Measurements from ENCODE around the gene DARS1.
A peak's percentile ranks its signal among the peaks of the same experiment; 100 is the strongest.
"Not testable (repeated sequence)": the region's sequence is repeated elsewhere in the genome, so short reads cannot be mapped to it uniquely, and the experiment has no call there.

DARS1 gene

DNA sequence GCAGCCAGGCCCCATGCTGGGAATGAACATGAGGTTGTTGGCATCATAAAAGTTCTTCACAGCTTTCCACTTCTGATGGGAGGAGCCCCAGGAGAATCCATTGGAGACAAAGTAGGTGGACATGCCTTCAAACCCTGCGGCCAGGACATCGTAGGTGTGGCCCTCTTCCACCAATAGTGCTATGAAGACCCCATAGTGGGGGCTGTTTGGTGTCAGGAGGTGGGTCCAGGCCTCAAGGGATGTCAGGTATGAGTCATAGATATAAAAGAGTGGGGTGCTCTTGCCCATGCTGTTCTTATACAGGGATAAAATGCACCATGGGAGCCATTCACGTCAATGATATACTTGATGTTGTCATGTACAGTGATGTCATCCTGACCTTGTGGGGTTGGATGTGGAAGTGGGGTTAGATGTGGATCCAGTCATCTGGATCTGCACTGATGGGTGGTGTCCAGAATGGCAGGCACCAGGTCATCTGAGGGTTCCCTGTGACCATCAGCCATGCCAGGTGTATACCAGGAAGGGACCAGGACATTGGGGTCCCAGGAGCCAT is 87.1 kb downstream of the DARS1 start:
- H3K9me3 ChIP-seq (replicated peaks; ENCODE audit: low read length), result no peaks in the 10 kb centered on the region
- no peak overlapping the region for H3K4me3 ChIP-seq (ENCODE audit: low read length)
- H3K4me1 ChIP-seq (ENCODE audit: control insufficient read depth, insufficient read depth, low read length), result no peaks in the 10 kb centered on the region
- H3K27me3 ChIP-seq (ENCODE audit: control insufficient read depth, insufficient read depth, low read length), result no peaks in the 10 kb centered on the region
- no peaks in the 10 kb centered on the region for H3K36me3 ChIP-seq (ENCODE audit: insufficient read depth, low read length)
- no peak overlapping the region for H3K4me2 ChIP-seq (ENCODE audit: low read length)
- H3K9ac ChIP-seq (ENCODE audit: low read depth, low read length), result no peak overlapping the region

DNA sequence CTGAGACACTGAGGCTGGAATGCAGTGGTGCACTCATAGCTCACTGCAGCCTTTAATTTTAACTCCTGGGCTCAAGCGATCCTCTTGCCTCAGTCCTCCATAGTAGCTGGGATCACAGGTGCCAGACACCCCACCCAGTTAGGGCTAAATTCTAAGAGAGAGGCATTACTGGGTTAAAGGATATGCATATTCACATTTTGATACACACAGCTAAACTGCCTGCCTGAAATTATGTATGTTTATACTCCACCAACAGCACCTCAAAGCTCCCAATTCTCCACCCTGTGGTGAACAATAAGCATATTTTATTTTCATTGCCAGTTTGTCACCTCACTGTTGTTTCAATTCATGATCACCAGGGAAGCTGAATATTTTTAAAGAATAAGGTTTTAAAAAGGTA is 90.5 kb downstream of the DARS1 start:
- H3K9ac ChIP-seq (ENCODE audit: low read depth, low read length), result no peak overlapping the region
- H3K27me3 ChIP-seq (ENCODE audit: control insufficient read depth, insufficient read depth, low read length), result no peaks in the 10 kb centered on the region
- H3K4me1 ChIP-seq (ENCODE audit: control insufficient read depth, insufficient read depth, low read length), result no peaks in the 10 kb centered on the region
- no peaks in the 10 kb centered on the region for H3K9me3 ChIP-seq (replicated peaks; ENCODE audit: low read length)
- no peak overlapping the region for H3K4me2 ChIP-seq (ENCODE audit: low read length)
- H3K36me3 ChIP-seq (ENCODE audit: insufficient read depth, low read length), result no peaks in the 10 kb centered on the region
- no peak overlapping the region for H3K4me3 ChIP-seq (ENCODE audit: low read length)

DNA sequence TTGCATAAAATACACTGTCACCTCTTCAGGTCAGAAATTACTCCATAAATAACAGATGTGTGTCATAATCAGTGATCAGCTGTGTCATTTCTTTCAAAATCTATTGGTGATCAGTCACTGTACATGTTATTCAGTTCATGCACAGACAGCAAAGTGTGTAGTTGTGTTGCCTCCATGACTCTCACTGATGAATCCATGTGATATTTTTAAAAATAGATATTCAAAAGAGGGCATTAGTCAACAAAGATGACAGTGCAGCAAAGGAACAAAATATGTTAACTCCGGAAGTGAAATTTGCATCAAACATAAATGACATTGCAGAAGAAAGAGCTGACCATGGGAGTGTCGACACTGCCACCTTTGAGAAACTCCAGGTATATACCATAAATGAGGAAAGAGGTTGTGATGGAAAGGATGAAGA is 92.0 kb downstream of the DARS1 start:
- no peaks in the 10 kb centered on the region for H3K36me3 ChIP-seq (ENCODE audit: insufficient read depth, low read length)
- H3K27me3 ChIP-seq (ENCODE audit: control insufficient read depth, insufficient read depth, low read length), result no peaks in the 10 kb centered on the region
- H3K4me1 ChIP-seq (ENCODE audit: control insufficient read depth, insufficient read depth, low read length), result no peaks in the 10 kb centered on the region
- H3K9me3 ChIP-seq (replicated peaks; ENCODE audit: low read length), result no peaks in the 10 kb centered on the region
- no peak overlapping the region for H3K4me3 ChIP-seq (ENCODE audit: low read length)
- H3K4me2 ChIP-seq (ENCODE audit: low read length), result no peak overlapping the region
- H3K9ac ChIP-seq (ENCODE audit: low read depth, low read length), result no peak overlapping the region

DNA sequence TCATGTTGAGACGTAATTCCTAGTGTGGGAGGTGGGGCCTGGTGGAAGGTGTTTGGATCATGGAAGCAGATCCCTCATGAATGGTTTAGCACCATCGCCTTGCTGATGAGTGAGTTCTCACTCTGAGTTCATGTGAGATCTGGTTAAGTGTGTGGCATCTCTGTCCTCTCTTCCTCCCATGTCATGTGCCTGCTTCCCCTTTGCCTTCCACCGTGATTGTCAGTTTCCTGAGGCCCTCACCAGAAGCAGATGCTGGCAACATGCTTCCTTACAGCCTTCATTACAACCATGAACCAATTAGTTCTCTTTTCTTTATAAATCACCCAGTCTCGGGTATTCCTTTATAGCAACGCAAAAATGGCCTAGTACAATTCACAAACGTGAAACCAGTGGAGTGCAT is 94.6 kb downstream of the DARS1 start:
- Histone ChIP-seq H3K4me1 (ENCODE audit: control insufficient read depth, insufficient read depth, low read length) (no peaks in the 10 kb centered on the region), H3K4me2 (ENCODE audit: low read length) (no peak overlapping the region), H3K27me3 (ENCODE audit: control insufficient read depth, insufficient read depth, low read length) (peaks cover 3% of the 10 kb centered on the region), H3K9ac (ENCODE audit: low read depth, low read length) (no peak overlapping the region), H3K4me3 (ENCODE audit: low read length) (no peak overlapping the region), H3K36me3 (ENCODE audit: insufficient read depth, low read length) (no peaks in the 10 kb centered on the region), H3K9me3 (replicated peaks; ENCODE audit: low read length) (no peaks in the 10 kb centered on the region)

DNA sequence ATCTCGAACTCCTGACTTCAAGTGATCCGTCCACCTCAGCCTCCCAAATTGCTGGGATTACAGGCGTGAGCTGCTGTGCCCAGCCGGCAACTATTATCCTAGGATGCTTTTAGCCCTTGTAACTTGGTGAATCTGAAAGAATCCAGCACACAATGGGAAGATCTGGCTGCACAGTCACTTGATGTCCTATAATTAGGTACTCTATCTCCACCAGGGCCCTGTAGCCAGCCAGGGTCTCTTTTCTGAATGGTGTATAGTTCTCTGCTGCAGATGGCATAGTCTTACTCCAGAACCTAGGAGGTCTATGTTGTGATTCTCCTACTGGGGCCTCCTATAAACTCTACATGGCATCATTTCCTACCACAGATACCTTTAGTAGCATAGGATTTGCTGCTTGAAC is 95.3 kb downstream of the DARS1 start:
- H3K4me1 ChIP-seq (ENCODE audit: control insufficient read depth, insufficient read depth, low read length), result no peaks in the 10 kb centered on the region
- no peaks in the 10 kb centered on the region for H3K9me3 ChIP-seq (replicated peaks; ENCODE audit: low read length)
- no peak overlapping the region for H3K9ac ChIP-seq (ENCODE audit: low read depth, low read length)
- no peak overlapping the region for H3K4me2 ChIP-seq (ENCODE audit: low read length)
- H3K4me3 ChIP-seq (ENCODE audit: low read length), result no peak overlapping the region
- H3K27me3 ChIP-seq (ENCODE audit: control insufficient read depth, insufficient read depth, low read length), result peaks cover 8% of the 10 kb centered on the region
- no peaks in the 10 kb centered on the region for H3K36me3 ChIP-seq (ENCODE audit: insufficient read depth, low read length)

DNA sequence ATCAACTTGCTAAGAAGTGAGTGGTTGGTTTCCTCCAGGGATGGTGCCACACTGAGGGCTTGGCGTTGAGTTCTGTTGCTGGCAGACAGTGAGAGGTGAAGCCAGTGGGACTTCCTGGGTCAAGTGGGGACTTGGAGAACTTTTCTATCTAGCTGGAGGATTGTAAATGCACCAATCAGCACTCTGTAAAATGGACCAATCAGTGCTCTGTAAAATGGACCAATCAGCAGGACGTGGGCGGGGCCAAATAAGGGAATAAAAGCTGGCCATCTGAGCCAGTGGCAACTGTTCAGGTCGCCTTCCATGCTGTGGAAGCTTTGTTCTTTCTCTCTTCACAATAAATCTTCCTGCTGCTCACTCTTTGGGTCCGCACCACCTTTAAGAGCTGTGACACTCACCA is 96.8 kb downstream of the DARS1 start:
- not testable (repeated sequence) for H3K9me3 ChIP-seq (replicated peaks; ENCODE audit: low read length); H3K36me3 ChIP-seq (ENCODE audit: insufficient read depth, low read length); H3K4me2 ChIP-seq (ENCODE audit: low read length); H3K4me3 ChIP-seq (ENCODE audit: low read length); H3K9ac ChIP-seq (ENCODE audit: low read depth, low read length); H3K4me1 ChIP-seq (ENCODE audit: control insufficient read depth, insufficient read depth, low read length)
- peaks cover 11% of the 10 kb centered on the region for H3K27me3 ChIP-seq (ENCODE audit: control insufficient read depth, insufficient read depth, low read length)

DNA sequence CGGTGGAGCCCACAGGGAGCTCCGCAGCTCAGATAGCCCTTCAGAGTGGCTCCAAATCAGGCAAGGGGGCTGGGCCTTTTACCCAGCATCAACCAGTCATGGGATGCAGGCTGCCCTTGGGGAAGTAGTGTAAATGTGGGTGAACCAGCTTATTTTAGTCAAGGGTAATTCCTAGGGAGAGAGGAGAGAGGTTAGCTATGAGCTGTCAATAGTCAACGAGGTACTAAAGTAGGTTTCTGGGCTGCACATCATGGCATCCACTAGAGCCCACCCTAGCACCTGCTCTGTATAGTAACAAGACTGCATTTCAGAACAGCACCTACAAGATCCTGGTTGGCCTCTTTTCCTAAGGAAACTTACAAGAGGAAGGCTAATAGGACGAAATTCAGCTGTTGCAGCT is 99.7 kb downstream of the DARS1 start:
- Histone ChIP-seq H3K9me3 (replicated peaks; ENCODE audit: low read length) (no peaks in the 10 kb centered on the region), H3K4me3 (ENCODE audit: low read length) (no peak overlapping the region), H3K27me3 (ENCODE audit: control insufficient read depth, insufficient read depth, low read length) (peaks cover 18% of the 10 kb centered on the region), H3K4me1 (ENCODE audit: control insufficient read depth, insufficient read depth, low read length) (no peaks in the 10 kb centered on the region), H3K9ac (ENCODE audit: low read depth, low read length) (no peak overlapping the region), H3K36me3 (ENCODE audit: insufficient read depth, low read length) (no peaks in the 10 kb centered on the region), H3K4me2 (ENCODE audit: low read length) (no peak overlapping the region)

DNA sequence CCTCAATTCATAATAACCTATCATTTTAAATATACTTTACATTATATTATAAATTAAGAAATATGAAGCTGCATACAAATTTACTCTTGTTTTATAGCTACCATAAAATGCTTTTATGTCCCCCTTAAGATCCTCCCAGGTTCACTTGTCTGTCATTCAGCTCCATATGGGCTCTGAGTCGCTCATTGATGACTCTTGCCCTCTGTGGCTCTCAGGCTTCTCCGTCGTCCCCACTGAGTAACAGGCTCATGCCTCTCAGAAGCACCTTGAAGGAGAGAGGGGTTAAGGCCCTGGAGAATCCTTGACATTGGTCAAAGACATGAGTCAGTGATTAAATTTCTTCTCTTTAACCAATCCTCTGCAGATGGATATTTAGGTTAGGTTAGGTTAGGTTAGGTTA is 103.0 kb downstream of the DARS1 start:
- Histone ChIP-seq H3K27me3 (ENCODE audit: control insufficient read depth, insufficient read depth, low read length) (peaks cover 18% of the 10 kb centered on the region), H3K4me3 (ENCODE audit: low read length) (no peak overlapping the region), H3K9ac (ENCODE audit: low read depth, low read length) (no peak overlapping the region), H3K4me1 (ENCODE audit: control insufficient read depth, insufficient read depth, low read length) (no peaks in the 10 kb centered on the region), H3K4me2 (ENCODE audit: low read length) (no peak overlapping the region), H3K9me3 (replicated peaks; ENCODE audit: low read length) (no peaks in the 10 kb centered on the region), H3K36me3 (ENCODE audit: insufficient read depth, low read length) (no peaks in the 10 kb centered on the region)

DNA sequence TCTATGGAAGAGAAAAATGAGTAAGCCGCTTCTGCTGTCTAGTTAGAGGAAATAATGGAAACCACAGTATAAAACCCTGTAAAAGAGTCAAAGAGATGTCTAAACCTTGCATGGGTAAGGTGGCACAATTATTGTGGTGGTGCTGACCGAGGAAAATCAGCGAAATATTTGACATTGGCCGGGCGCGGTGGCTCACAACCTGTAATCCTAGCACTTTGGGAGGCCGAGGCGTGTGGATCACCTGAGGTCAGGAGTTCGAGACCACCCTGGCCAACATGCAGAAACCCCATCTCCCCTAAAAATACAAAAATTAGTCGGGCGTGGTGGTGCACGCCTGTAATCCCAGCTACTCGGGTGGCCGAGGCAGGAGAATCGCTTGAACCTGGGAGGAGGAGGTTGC is 108.7 kb downstream of the DARS1 start:
- peak overlapping the region; percentile 61 for H3K9ac ChIP-seq (ENCODE audit: low read depth, low read length)
- H3K4me1 ChIP-seq (ENCODE audit: control insufficient read depth, insufficient read depth, low read length), result peaks cover 25% of the 10 kb centered on the region
- H3K9me3 ChIP-seq (replicated peaks; ENCODE audit: low read length); H3K27me3 ChIP-seq (ENCODE audit: control insufficient read depth, insufficient read depth, low read length); H3K36me3 ChIP-seq (ENCODE audit: insufficient read depth, low read length): not testable (repeated sequence)
- peak overlapping the region; percentile 91 for H3K4me2 ChIP-seq (ENCODE audit: low read length)
- peak overlapping the region; percentile 84 for H3K4me3 ChIP-seq (ENCODE audit: low read length)

DNA sequence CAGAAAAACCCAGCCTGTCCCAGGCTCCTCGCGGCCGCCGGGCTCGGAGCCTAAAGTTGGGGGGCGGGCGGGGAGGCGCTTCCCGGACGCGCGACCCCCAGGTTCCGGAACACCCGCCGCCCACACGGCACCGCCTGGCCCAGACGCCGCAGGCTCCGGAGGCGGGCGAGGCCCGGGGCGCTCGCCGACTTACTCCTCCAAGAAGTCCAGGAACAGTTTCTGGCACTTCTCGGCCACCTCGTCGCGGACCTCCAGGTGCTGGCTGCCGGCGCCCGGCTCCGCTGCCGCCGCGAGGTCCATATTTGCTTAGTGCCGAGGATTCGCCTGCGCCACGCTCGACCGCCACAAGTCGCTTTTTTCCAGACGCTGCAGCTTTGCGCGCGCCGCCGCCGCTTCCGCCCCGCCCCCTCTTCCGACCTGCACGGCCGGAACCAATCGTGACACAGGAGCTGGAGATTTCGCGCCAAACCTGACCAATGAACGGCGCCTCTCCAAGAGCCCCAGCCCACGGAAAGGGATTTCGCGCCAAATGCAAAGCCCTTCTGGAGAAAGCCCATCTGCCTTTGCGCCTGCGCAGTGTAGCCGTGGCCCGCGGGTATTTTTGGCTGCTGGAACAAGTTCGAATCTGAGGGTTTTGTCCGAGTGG is 109.2 kb downstream of the DARS1 start, which contains the start of gene MCM6:
Gene MCM6 (minus strand): TSS at position 378 of the 646 bp plus-strand sequence. CDS start 78 bp downstream, at position 300.
- peak within 1 kb of the TSS; percentile 82 for H3K9ac ChIP-seq (ENCODE audit: low read depth, low read length)
- peak within 1 kb of the TSS; percentile 91 for H3K4me2 ChIP-seq (ENCODE audit: low read length)
- H3K36me3 ChIP-seq (ENCODE audit: insufficient read depth, low read length), result no peaks in the 10 kb centered on the region
- H3K4me1 ChIP-seq (ENCODE audit: control insufficient read depth, insufficient read depth, low read length), result peaks cover 25% of the 10 kb centered on the region
- peak within 1 kb of the TSS; percentile 84 for H3K4me3 ChIP-seq (ENCODE audit: low read length)
- no peaks in the 10 kb centered on the region for H3K27me3 ChIP-seq (ENCODE audit: control insufficient read depth, insufficient read depth, low read length)
- H3K9me3 ChIP-seq (replicated peaks; ENCODE audit: low read length), result no peaks in the 10 kb centered on the region

DNA sequence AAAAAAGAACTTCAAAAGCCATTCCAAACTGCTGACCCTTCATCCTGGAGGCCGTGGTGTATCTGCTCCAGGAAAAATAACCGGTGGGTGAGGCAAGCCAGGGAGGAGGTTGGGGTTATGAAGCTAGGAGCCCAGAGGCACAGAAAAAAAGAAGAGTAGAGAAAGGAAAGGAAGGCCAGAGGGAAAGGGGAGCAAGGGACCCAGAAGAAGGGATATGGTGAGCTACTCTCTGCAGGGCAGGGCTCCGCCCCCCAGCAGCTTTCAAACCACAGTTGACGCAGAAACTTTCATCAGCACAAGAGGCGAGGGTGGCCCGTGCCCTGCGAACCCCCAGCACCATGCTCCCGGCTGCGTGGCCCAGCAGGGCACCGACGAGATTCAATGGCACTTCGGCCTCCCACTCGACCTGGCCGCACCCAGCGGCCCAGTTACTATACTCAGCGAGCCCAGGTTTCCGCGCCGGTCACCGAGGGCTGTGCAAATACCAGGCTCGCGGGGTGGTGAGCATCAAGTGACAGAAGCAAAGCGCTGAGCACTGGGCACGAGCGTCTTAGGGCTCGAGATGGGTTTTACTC is 109.8 kb downstream of the DARS1 start:
- peak overlapping the region; percentile 91 for H3K4me2 ChIP-seq (ENCODE audit: low read length)
- H3K4me1 ChIP-seq (ENCODE audit: control insufficient read depth, insufficient read depth, low read length), result peaks cover 25% of the 10 kb centered on the region
- H3K36me3 ChIP-seq (ENCODE audit: insufficient read depth, low read length), result peaks cover 1% of the 10 kb centered on the region
- peak overlapping the region; percentile 84 for H3K4me3 ChIP-seq (ENCODE audit: low read length)
- no peaks in the 10 kb centered on the region for H3K27me3 ChIP-seq (ENCODE audit: control insufficient read depth, insufficient read depth, low read length)
- no peaks in the 10 kb centered on the region for H3K9me3 ChIP-seq (replicated peaks; ENCODE audit: low read length)
- peak overlapping the region; percentile 82 for H3K9ac ChIP-seq (ENCODE audit: low read depth, low read length)
